K562 (cell line): ENCODE results near the gene STX1A. TPM values are rescaled to one million over a fixed set of nuclear protein-coding genes. Genes with fewer than 3 reads are reported as not detected.

Experiments used
- ARNT ChIP-seq, 2 experiments: fragments of 450-650 bp; IDR thresholded peaks; 2 replicates each; pipeline ENCODE4 v1.6.1; 2016; ENCODE audit warnings: mild to moderate bottlenecking in 1 of 2
- BRD9 ChIP-seq: fragments of 450-650 bp; IDR thresholded peaks from 2 replicates; pipeline ENCODE4 v1.6.1; 2018; ENCODE audit warnings: low read depth; ENCODE audit not compliant: partially characterized antibody
- CREB1 ChIP-seq, 2 experiments: sonication (generic) in 1 of 2; formaldehyde crosslinking in 1 of 2; IDR thresholded peaks; 2 replicates each; pipeline versions ENCODE4 v1.6.1 to v1.8.0; 2012 to 2022; ENCODE audit warnings: inconsistent platforms in 1 of 2, mild to moderate bottlenecking in 1 of 2, missing genetic modification reagents in 1 of 2, moderate library complexity in 1 of 2
- FOXM1 ChIP-seq, 2 experiments: fragments of 450-650 bp in 1 of 2; sonication (generic) in 1 of 2; formaldehyde crosslinking in 1 of 2; IDR thresholded peaks; 2 replicates each; pipeline versions ENCODE4 v1.6.1 to v1.9.0; 2017 to 2022; ENCODE audit warnings: low read depth in 2 of 2, mild to moderate bottlenecking in 2 of 2, missing genetic modification reagents in 1 of 2, moderate library complexity in 1 of 2
- HCFC1 ChIP-seq: IDR thresholded peaks from 2 replicates; pipeline ENCODE4 v1.6.1; 2012; ENCODE audit warnings: low read depth, low read length, improper control_type of control experiment
- HNRNPUL1 ChIP-seq: fragments of 200-400 bp; formaldehyde crosslinking; IDR thresholded peaks from 2 replicates; pipeline ENCODE4 v1.6.1; 2017; ENCODE audit warnings: low read length
- KDM4B ChIP-seq, 2 experiments: fragments of 450-650 bp in 1 of 2; sonication (generic) in 1 of 2; IDR thresholded peaks; 2 replicates each; pipeline ENCODE4 v1.6.1; 2016 to 2017; ENCODE audit warnings: borderline replicate concordance in 2 of 2, antibody characterized with exemption in 1 of 2, low read depth in 1 of 2, mild to moderate bottlenecking in 1 of 2
- LARP7 ChIP-seq: fragments of 450-650 bp; IDR thresholded peaks from 2 replicates; pipeline ENCODE4 v1.6.1; 2016
- LCOR ChIP-seq: sonication (generic); formaldehyde crosslinking; IDR thresholded peaks from 2 replicates; pipeline ENCODE4 v1.8.0; 2022; ENCODE audit warnings: mild to moderate bottlenecking, missing genetic modification reagents
- MTA3 ChIP-seq: fragments of 450-650 bp; formaldehyde crosslinking; IDR thresholded peaks from 2 replicates; pipeline ENCODE4 v1.6.1; 2017; ENCODE audit warnings: mild to moderate bottlenecking, borderline replicate concordance
- ZFP1 ChIP-seq: fragments of 450-650 bp; formaldehyde crosslinking; IDR thresholded peaks from 2 replicates; pipeline ENCODE4 v1.4.0; 2020; ENCODE audit warnings: mild to moderate bottlenecking, mixed read lengths
- ZFX ChIP-seq: sonication (generic); formaldehyde crosslinking; IDR thresholded peaks from 2 replicates; pipeline ENCODE4 v1.8.0; 2022; ENCODE audit warnings: mild to moderate bottlenecking, missing genetic modification reagents, moderate library complexity
- ZNF23 ChIP-seq: fragments of 250-450 bp; sonication (Bioruptor Pico); IDR thresholded peaks from 2 replicates; pipeline ENCODE4 v1.4.0; 2020; ENCODE audit warnings: mild to moderate bottlenecking
- ZNF232 ChIP-seq: sonication (generic); formaldehyde crosslinking; IDR thresholded peaks from 2 replicates; pipeline ENCODE4 v1.8.0; 2022; ENCODE audit warnings: mild to moderate bottlenecking, missing genetic modification reagents
- polyA plus RNA-seq, 8 experiments: library from polyadenylated mRNA; depleted of rRNA in 4 of 8; stranded (reverse) in 5 of 8; unstranded in 3 of 8; fragments of >200 nt; fragmentation: Nextera tagmentation in 2 of 8; fragmentation: Illumina TruSeq in 1 of 8; extraction: Ambion mirVana in 2 of 8; extraction: Trizol in 1 of 8; gene quantifications; 2 replicates each; pipeline versions ENCODE4 v1.2.1 to v1.2.3, GENCODE V29; 2011 to 2014; ENCODE audit warnings: inconsistent platforms in 1 of 8, missing spikeins in 1 of 8
- total RNA-seq, 7 experiments: library from RNA; depleted of rRNA in 6 of 7; stranded (reverse); fragments of >200 nt in 6 of 7; fragmentation: Illumina TruSeq in 2 of 7; extraction: Trizol in 2 of 7; gene quantifications; 2 replicates each; pipeline versions ENCODE4 v1.2.1 to v1.2.3, GENCODE V29; 2011 to 2021; ENCODE audit warnings: low replicate concordance in 1 of 7
- TF ChIP-seq, protein P1 (sequence below): fragments of 250-450 bp; sonication (Bioruptor Pico); IDR thresholded peaks from 2 replicates; pipeline ENCODE4 v1.4.0; 2020; ENCODE audit warnings: borderline replicate concordance
- TF ChIP-seq, protein P2 (sequence below), 2 experiments: IDR thresholded peaks in 1 of 2; conservative IDR thresholded peaks in 1 of 2; 2 replicates each; pipeline ENCODE4 v1.6.1; 2016; ENCODE audit warnings: low read depth in 2 of 2, mild to moderate bottlenecking in 1 of 2, missing compliant biosample characterization in 1 of 2, missing genetic modification characterization in 1 of 2, moderate library complexity in 1 of 2
- TF ChIP-seq, protein P3 (sequence below): fragments of 450-650 bp; formaldehyde crosslinking; IDR thresholded peaks from 2 replicates; pipeline ENCODE4 v1.4.0; 2022; ENCODE audit warnings: mild to moderate bottlenecking, moderate library complexity
- TF ChIP-seq, protein P4 (sequence below), 3 experiments: IDR thresholded peaks in 2 of 3; conservative IDR thresholded peaks in 1 of 3; 2 replicates each; pipeline ENCODE4 v1.5.1; 2011 to 2012; ENCODE audit warnings: low read length in 3 of 3, mild to moderate bottlenecking in 3 of 3, control low read depth in 2 of 3, improper control_type of control experiment in 1 of 3, inconsistent platforms in 1 of 3, low read depth in 1 of 3, mixed read lengths in 1 of 3, moderate library complexity in 1 of 3; ENCODE audit not compliant: insufficient read depth in 2 of 3

Gene STX1A
- total and polyA plus RNA-seq, 9 of the 15 experiments (the other 6 are each of a cell fraction or from before 2014, with no cell fraction given), result 0.04 to 15.1 (median 6.3) TPM

DNA sequence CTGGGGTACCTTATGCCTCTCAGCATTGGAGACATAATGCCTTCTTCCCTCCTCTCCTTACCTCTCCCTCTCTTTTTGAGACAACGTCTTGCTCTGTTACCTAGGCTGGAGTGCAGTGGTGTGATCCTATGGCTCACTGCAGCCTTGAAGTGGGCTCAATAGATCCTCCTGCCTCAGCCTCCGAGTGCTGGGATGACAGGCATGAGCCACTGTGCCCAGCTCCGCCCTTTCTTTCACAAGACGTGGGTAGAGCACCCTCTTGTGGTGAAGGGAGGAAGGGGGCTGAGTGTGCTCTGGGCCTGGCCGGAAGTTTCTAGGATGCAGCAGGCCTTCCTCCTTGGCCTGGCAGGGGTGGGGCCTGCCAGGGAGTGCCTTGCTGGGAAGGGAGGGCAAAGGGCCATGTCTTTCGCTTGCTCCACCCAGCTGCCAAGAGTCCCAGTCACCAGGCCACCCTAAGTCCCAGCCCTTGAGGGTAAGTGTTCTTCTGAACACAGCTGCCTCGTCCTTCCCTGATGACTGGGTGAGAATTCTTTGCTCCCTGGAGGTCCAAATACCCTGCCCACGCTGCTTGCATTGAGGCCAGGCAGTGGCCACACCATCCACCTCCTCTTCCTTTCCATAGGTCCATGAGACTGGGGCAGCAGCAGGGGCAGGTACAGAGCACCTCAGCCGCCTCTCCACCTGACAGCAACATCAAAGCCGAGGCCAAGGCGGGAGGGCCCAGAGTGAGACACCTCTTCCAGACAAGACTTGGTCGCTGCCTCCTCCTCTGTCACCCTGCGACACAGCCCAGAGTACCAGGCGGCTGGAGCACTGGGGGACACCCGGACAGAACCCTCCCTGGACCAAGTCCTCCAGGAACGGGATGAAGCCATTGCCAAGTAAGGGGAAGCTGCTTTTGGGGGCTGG, 15.4 kb upstream of the STX1A start (continued):
- TF ChIP-seq ZFP1 (CRISPR knock-in tag) (no peak), ARNT (IDR thresholded peaks at IDR 0.05) (peak in 1 of 2 experiments; percentile 63; a peak in 1 of 4 replicates), ZNF23 (CRISPR knock-in tag) (no peak), LARP7 (peak; percentile 40; the same call in 1 of the 2 replicates), ZFX (no peak), HCFC1 (peak; percentile 38; the same call in 1 of the 2 replicates), BRD9 (peak; percentile 39), MTA3 (peak; percentile 83; the same call in 1 of the 2 replicates), ZNF232 (CRISPR knock-in tag) (no peak), LCOR (CRISPR knock-in tag) (peak; percentile 67; the same call in 1 of the 2 replicates), KDM4B (IDR thresholded peaks at IDR 0.05; ENCODE audit: borderline replicate concordance in 2 of 2, low read depth in 1 of 2) (0 out of 4 replicates have a peak, but pooled peaks of 1 of the 2 experiments have one; percentile 47), FOXM1 (IDR thresholded peaks at IDR 0.05; ENCODE audit: low read depth) (no peak), FOXM1 (CRISPR knock-in tag; IDR thresholded peaks at IDR 0.05; ENCODE audit: low read depth) (0 out of 2 replicates have a peak, but pooled peaks have one; percentile 63), HNRNPUL1 (no peak), CREB1 (IDR thresholded peaks at IDR 0.05) (no peak), CREB1 (CRISPR knock-in tag; IDR thresholded peaks at IDR 0.05) (0 out of 2 replicates have a peak, but pooled peaks have one; percentile 53)
- TF ChIP-seq, protein P1, sequence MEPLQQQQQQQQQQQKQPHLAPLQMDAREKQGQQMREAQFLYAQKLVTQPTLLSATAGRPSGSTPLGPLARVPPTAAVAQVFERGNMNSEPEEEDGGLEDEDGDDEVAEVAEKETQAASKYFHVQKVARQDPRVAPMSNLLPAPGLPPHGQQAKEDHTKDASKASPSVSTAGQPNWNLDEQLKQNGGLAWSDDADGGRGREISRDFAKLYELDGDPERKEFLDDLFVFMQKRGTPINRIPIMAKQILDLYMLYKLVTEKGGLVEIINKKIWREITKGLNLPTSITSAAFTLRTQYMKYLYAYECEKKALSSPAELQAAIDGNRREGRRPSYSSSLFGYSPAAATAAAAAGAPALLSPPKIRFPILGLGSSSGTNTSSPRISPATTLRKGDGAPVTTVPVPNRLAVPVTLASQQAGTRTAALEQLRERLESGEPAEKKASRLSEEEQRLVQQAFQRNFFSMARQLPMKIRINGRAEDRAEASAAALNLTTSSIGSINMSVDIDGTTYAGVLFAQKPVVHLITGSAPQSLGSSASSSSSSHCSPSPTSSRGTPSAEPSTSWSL (CRISPR knock-in tag), result no peak
- TF ChIP-seq, protein P2, sequence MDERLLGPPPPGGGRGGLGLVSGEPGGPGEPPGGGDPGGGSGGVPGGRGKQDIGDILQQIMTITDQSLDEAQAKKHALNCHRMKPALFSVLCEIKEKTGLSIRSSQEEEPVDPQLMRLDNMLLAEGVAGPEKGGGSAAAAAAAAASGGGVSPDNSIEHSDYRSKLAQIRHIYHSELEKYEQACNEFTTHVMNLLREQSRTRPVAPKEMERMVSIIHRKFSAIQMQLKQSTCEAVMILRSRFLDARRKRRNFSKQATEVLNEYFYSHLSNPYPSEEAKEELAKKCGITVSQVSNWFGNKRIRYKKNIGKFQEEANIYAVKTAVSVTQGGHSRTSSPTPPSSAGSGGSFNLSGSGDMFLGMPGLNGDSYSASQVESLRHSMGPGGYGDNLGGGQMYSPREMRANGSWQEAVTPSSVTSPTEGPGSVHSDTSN (CRISPR knock-in tag; IDR thresholded peaks at IDR 0.05; ENCODE audit: low read depth), result no peak
- TF ChIP-seq, protein P2 (tag; conservative IDR thresholded peaks at IDR 0.05; ENCODE audit: low read depth), result peak; percentile 84
- TF ChIP-seq, protein P3, sequence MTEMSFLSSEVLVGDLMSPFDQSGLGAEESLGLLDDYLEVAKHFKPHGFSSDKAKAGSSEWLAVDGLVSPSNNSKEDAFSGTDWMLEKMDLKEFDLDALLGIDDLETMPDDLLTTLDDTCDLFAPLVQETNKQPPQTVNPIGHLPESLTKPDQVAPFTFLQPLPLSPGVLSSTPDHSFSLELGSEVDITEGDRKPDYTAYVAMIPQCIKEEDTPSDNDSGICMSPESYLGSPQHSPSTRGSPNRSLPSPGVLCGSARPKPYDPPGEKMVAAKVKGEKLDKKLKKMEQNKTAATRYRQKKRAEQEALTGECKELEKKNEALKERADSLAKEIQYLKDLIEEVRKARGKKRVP (CRISPR knock-in tag), result 0 out of 2 replicates have a peak, but pooled peaks have one; percentile 6
- TF ChIP-seq, protein P4, sequence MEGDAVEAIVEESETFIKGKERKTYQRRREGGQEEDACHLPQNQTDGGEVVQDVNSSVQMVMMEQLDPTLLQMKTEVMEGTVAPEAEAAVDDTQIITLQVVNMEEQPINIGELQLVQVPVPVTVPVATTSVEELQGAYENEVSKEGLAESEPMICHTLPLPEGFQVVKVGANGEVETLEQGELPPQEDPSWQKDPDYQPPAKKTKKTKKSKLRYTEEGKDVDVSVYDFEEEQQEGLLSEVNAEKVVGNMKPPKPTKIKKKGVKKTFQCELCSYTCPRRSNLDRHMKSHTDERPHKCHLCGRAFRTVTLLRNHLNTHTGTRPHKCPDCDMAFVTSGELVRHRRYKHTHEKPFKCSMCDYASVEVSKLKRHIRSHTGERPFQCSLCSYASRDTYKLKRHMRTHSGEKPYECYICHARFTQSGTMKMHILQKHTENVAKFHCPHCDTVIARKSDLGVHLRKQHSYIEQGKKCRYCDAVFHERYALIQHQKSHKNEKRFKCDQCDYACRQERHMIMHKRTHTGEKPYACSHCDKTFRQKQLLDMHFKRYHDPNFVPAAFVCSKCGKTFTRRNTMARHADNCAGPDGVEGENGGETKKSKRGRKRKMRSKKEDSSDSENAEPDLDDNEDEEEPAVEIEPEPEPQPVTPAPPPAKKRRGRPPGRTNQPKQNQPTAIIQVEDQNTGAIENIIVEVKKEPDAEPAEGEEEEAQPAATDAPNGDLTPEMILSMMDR (IDR thresholded peaks at IDR 0.05 in 2 of 3, conservative IDR thresholded peaks at IDR 0.05 in 1 of 3; ENCODE audit: insufficient read depth in 2 of 3, low read depth in 1 of 3, low read length in 3 of 3), result peak; percentile 93 to 99 (median 97)
